Loucy (cell line): Measurements from ENCODE around the gene SEL1L3.

Source experiments
- H2AFZ ChIP-seq: fragments of 200-600 bp; sonication (generic); 2 replicates; pipeline ENCODE4 v1.6.0; 2016; ENCODE audit warnings: antibody characterized with exemption, mild to moderate bottlenecking, low read length, moderate library complexity
- H3F3A ChIP-seq: fragments of 200-600 bp; 2 replicates; pipeline ENCODE4 v1.6.0; 2016; ENCODE audit warnings: antibody characterized with exemption, low read depth, mild to moderate bottlenecking
- H3K27me3 ChIP-seq: fragments of 200-600 bp; sonication (generic); 2 replicates; pipeline ENCODE4 v1.6.1; 2014; ENCODE audit warnings: low read length, mild to moderate bottlenecking; ENCODE audit not compliant: insufficient read depth, poor library complexity, severe bottlenecking
- H3K36me3 ChIP-seq: fragments of 200-600 bp; sonication (generic); 2 replicates; pipeline ENCODE4 v1.6.1; 2016; ENCODE audit warnings: low read length; ENCODE audit not compliant: insufficient read depth
- H3K4me1 ChIP-seq: fragments of 200-600 bp; sonication (generic); 2 replicates; pipeline ENCODE4 v1.5.1; 2014; ENCODE audit warnings: low read length, mild to moderate bottlenecking; ENCODE audit not compliant: insufficient read depth, poor library complexity, severe bottlenecking
- H3K4me2 ChIP-seq: fragments of 200-600 bp; sonication (generic); 2 replicates; pipeline ENCODE4 v1.6.0; 2014; ENCODE audit warnings: antibody characterized with exemption, low read length, low read depth, mild to moderate bottlenecking; ENCODE audit not compliant: poor library complexity, severe bottlenecking
- H3K4me3 ChIP-seq: fragments of 200-600 bp; sonication (generic); 2 replicates; pipeline ENCODE4 v1.5.1; 2014; ENCODE audit warnings: low read length, mild to moderate bottlenecking, mixed read lengths; ENCODE audit not compliant: poor library complexity, severe bottlenecking
- H3K79me2 ChIP-seq: fragments of 200-600 bp; sonication (generic); 2 replicates; pipeline ENCODE4 v1.6.1; 2014; ENCODE audit warnings: low read length; ENCODE audit not compliant: insufficient read depth
- H3K9ac ChIP-seq: fragments of 200-600 bp; sonication (generic); 2 replicates; pipeline ENCODE4 v1.6.0; 2014; ENCODE audit warnings: mild to moderate bottlenecking, low read depth, low read length, moderate library complexity; ENCODE audit not compliant: poor library complexity, severe bottlenecking
- H3K9me2 ChIP-seq: fragments of 200-600 bp; sonication (generic); replicated peaks from 2 replicates; pipeline ENCODE4 v1.6.1; 2016; ENCODE audit warnings: low read depth, low read length, mixed read lengths
- H3K9me3 ChIP-seq: fragments of 200-600 bp; sonication (generic); 2 replicates; pipeline ENCODE4 v1.6.1; 2014; ENCODE audit warnings: mild to moderate bottlenecking, antibody characterized with exemption, low read length, low read depth; ENCODE audit not compliant: insufficient read depth
- H4K20me1 ChIP-seq: fragments of 200-600 bp; sonication (generic); 2 replicates; pipeline ENCODE4 v1.6.0; 2014; ENCODE audit warnings: antibody characterized with exemption, low read length, mild to moderate bottlenecking; ENCODE audit not compliant: insufficient read depth, poor library complexity, severe bottlenecking
- CTCF ChIP-seq: fragments of 200-600 bp; sonication (generic); conservative IDR thresholded peaks from 2 replicates; pipeline ENCODE4 v1.5.1; 2014; ENCODE audit warnings: mild to moderate bottlenecking, antibody characterized with exemption, low read length
- EZH2phosphoT487 ChIP-seq: fragments of 200-600 bp; IDR thresholded peaks from 2 replicates; pipeline ENCODE4 v1.6.1; 2018; ENCODE audit warnings: antibody characterized with exemption, mild to moderate bottlenecking, moderate library complexity, borderline replicate concordance

The SEL1L3 gene

DNA sequence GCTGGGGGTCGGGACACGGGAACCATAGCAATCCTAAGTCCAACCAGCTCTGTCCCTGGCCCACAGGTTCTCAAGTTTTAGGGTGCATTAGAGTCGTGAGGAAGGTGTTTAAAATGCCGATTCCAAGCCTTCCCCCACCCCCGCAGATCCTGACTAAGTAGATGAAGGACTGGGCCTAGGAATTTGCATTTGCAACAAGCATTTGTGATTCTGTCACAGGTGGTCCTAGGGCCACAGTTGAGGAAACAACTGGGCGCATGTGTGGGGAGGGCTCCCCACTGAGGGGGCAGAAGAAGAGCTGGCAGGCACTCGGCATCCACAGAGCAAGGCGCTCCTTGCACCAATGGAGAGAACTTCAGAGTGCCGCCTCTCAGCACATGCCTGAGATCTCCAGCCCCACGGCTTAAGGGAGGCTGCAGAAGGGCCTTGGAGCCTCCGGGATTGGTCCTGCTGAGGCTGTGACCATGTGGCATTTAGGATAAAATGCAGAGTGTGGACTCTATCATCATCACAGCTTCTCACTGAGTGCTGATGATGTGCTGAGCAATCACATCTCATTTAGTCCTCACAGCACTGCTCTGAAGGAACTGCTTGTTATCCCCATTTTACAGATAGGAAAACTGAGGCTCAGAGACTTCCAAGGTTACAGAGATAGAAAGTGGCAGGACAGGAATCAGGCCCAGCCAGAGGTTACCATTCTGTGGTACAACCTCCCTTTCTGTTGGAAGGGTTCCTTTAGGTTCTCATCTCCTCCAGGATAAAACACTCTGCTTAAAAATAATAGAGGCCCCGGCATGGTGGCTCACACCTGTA is 16.7 kb downstream of the SEL1L3 start:
- TF ChIP-seq CTCF (no peak), EZH2phosphoT487 (no peak)
- Histone ChIP-seq H4K20me1 (no peaks in the 10 kb centered on the region), H3K9me3 (no peaks in the 10 kb centered on the region)

DNA sequence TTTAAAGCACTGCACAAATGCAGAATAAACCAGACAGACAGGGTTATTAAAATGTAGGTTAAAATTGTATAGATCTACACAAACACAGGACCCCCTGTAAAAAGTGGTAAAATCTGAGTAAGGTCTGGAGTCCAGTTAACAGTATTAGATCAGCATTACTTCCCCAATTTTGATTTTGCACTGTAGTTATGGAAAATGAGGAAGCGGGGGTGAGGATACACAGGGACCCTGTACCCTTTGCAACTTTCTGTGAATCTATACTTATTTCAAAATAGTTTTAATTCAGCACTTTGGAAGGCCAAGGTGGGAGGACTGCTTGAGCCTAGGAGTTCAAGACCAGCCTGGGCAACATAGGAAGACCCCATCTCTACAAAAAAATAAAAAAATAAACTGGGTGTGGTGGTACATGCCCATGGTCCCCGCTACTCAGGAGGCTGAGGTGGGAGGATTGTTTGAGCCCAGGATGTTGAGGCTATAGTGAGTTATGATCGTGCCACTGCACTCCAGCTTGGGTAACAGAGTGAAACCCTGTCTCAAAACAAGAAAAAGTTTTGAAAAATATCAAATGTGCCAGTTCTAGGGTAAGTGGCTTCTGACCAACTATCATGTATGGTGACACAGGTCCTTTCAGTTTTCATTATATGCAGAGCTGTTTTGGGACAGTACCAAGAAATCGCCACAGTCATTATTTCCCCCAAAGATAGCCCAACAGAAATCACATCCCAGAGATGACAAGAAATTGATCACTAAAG is 17.7 kb downstream of the SEL1L3 start:
- TF ChIP-seq EZH2phosphoT487 (no peak), CTCF (no peak)
- Histone ChIP-seq H3K9me3 (no peaks in the 10 kb centered on the region), H3K36me3 (no peaks in the 10 kb centered on the region), H3K79me2 (no peaks in the 10 kb centered on the region), H3K4me2 (no peak overlapping the region), H3K4me1 (no peaks in the 10 kb centered on the region), H3K9me2 (no peaks in the 10 kb centered on the region), H3K27me3 (no peaks in the 10 kb centered on the region), H3K4me3 (no peak overlapping the region), H3F3A (no peaks in the 10 kb centered on the region), H2AFZ (no peak overlapping the region), H4K20me1 (no peaks in the 10 kb centered on the region), H3K9ac (no peak overlapping the region)

More for the DNA sequence above, 16.7 kb downstream of the SEL1L3 start:
- Histone ChIP-seq H3F3A (no peaks in the 10 kb centered on the region), H2AFZ (no peak overlapping the region), H3K9me2 (no peaks in the 10 kb centered on the region), H3K4me1 (no peaks in the 10 kb centered on the region), H3K36me3 (no peaks in the 10 kb centered on the region), H3K9ac (no peak overlapping the region), H3K4me3 (no peak overlapping the region), H3K79me2 (no peaks in the 10 kb centered on the region), H3K27me3 (no peaks in the 10 kb centered on the region), H3K4me2 (no peak overlapping the region)

- no peaks in the 10 kb centered on the region for H3K4me1 ChIP-seq
- H3K79me2 ChIP-seq, result no peaks in the 10 kb centered on the region
- H3K4me3 ChIP-seq, result no peak overlapping the region
- no peaks in the 10 kb centered on the region for H3K9me3 ChIP-seq
- H3K9me2 ChIP-seq, result no peaks in the 10 kb centered on the region
- H3K4me2 ChIP-seq, result no peak overlapping the region
- no peak overlapping the region for H2AFZ ChIP-seq
- no peaks in the 10 kb centered on the region for H4K20me1 ChIP-seq
- TF ChIP-seq EZH2phosphoT487 (no peak), CTCF (no peak)
- no peaks in the 10 kb centered on the region for H3F3A ChIP-seq
- H3K9ac ChIP-seq, result no peak overlapping the region
- no peaks in the 10 kb centered on the region for H3K27me3 ChIP-seq
- no peaks in the 10 kb centered on the region for H3K36me3 ChIP-seq
Measured at GRCh38 chr4:25843340-25844097, 19.3 kb downstream of the SEL1L3 start.
